Right cardiac atrium (tissue), 5 donors: Measurements from ENCODE around the gene TWF2. TPM values are rescaled to one million over a fixed set of nuclear protein-coding genes. Genes with fewer than 3 reads are reported as not detected.

Experiments
- ATAC-seq, 2 donors: fragments of 200-7000 bp; cut with Tn5 transposase; one replicate each; pipeline versions ENCODE4 v1.8.0 to v1.9.1; 2020; ENCODE audit warnings: moderate library complexity in 2 of 2, mild to moderate bottlenecking in 1 of 2
- DNase-seq, 3 donors: peaks; one replicate each; pipeline ENCODE4 v3.0.0-alpha.2; 2020
- H3K27ac ChIP-seq: one replicate; pipeline ENCODE4 v1.5.1; 2013; ENCODE audit warnings: mild to moderate bottlenecking, low read length, control low read depth, moderate library complexity
- H3K27me3 ChIP-seq: one replicate; pipeline ENCODE4 v1.6.1; 2013; ENCODE audit not compliant: control insufficient read depth, insufficient read depth
- H3K4me1 ChIP-seq: one replicate; pipeline ENCODE4 v1.6.1; 2013; ENCODE audit warnings: low read length; ENCODE audit not compliant: control insufficient read depth, insufficient read depth
- H3K4me3 ChIP-seq: one replicate; pipeline ENCODE4 v1.5.1; 2013; ENCODE audit warnings: low read length, control low read depth
- H3K9me3 ChIP-seq: one replicate; pipeline ENCODE4 v1.6.1; 2013; ENCODE audit warnings: low read length; ENCODE audit not compliant: control insufficient read depth
- WGBS: extraction: QIAGEN DNeasy Blood & Tissue Kit; methylation state at CpG from one replicate; pipeline ENCODE4 v1.1.7; 2013; 5-methylcytosine and 5-hydroxymethylcytosine counted together
- intact Hi-C, 4 donors: fragments of 100-400 bp; cut with DNase I; formaldehyde crosslinking; loops; one replicate each; pipeline versions ENCODE4 v1.11.0 to v1.14.0; 2022 to 2023
- polyA plus RNA-seq: library from polyadenylated mRNA; stranded (reverse); fragments of 200-250 nt; gene quantifications from one replicate; pipeline ENCODE4 v1.2.3, GENCODE V29; 2013
- total RNA-seq, 4 donors: library from RNA; stranded (reverse); fragmentation: NEBNext Ultra II Directional; extraction: Animal tissue kit (Norgen Biotek cat#: 25700); gene quantifications; one replicate each; pipeline ENCODE4 v1.2.1, GENCODE V29; 2021
- donor health status: healthy with polysubstance abuse.
- donor health status: DM: no; HTN: yes; CAD: no.
- donor health status: DM: no; HTN: no; CAD: no.
- donor health status: DM: no; HTN: yes; CAD: no; lungs with severe emphysema.
- donor health status: DM: yes; HTN: yes; CAD: no.

TWF2 gene
- total and polyA plus RNA-seq, 5 donors: 32.0 to 70.0 (median 51.5) TPM

GRCh38 chr3:52230461-52230860 lies 8.5 kb downstream of the TWF2 start:
- DNase-seq (peak in 2 of 3 donors; percentile 32 to 44), ATAC-seq (no peak)
- Histone ChIP-seq H3K9me3 (no peaks in the 10 kb centered on the region), H3K4me3 (no peak overlapping the region), H3K27ac (no peak overlapping the region), H3K4me1 (peaks cover 2% of the 10 kb centered on the region), H3K27me3 (no peaks in the 10 kb centered on the region)
- intact Hi-C loops: loop anchor here in 1 of 4 donors (5.0 kb wide), 2 partner anchors 47 to 112 kb away; partner anchors contain the start of gene WDR82
- WGBS: 91% methylated on average over 6 of the region's 6 CpGs

DNA sequence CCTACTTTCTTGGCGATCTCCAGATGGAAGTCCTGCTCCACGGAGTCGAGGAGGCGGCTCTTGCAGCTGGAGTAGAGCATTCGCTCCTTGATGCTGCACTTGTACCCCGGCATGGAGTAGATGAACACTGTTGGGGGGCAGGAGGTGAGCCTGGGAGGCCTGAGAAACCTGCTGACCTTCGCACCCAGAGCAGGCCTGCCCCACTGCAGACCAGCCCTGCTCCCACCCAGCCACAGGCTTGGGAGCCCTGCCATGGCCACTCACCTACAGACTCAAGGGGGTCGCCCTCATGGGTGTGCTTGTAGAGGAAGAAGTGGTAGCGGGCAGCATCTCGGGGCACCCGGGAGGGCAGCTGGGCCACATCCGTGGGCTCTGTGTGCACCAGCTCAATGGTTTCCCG lies 9.3 kb downstream of the TWF2 start:
- Histone ChIP-seq H3K27me3 (no peaks in the 10 kb centered on the region), H3K4me1 (no peaks in the 10 kb centered on the region), H3K27ac (no peak overlapping the region), H3K9me3 (no peaks in the 10 kb centered on the region), H3K4me3 (no peak overlapping the region)
- ATAC-seq: no peak
- intact Hi-C loops: loop anchor here in 1 of 4 donors (5.0 kb wide), 2 partner anchors 48 to 113 kb away; partner anchors contain the start of gene WDR82
- peak in 2 of 3 donors; percentile 27 to 38 for DNase-seq
- 94% methylated on average over 13 of the region's 13 CpGs for WGBS

DNA sequence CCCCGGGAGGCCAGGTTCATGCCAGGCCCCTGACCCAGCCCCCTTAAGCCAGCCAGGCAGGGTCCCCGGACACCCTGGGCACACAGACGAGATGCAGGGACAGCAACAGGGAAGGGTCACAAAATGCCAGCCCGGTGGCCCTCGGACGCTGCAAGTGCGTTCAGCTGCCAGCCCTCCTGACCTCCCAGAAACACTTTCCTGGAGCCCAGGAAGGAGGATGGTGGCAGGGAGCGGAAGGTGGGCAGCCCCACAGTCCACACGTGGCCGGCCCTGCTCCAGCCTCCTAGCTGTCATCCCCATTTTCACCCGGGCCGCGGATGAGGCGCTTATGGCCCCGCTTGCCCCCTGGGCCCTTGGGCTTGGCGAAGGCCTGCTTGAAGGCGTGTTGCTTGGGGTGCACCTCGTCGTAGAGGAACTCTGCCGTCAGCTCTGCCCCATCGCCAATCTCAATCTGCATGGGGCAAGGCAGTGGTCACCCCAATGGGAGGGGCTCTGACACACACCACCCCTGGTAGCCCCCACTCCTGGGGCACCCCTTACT lies 10.1 kb downstream of the TWF2 start:
- Histone ChIP-seq H3K4me3 (no peak overlapping the region), H3K27ac (no peak overlapping the region), H3K27me3 (no peaks in the 10 kb centered on the region), H3K4me1 (no peaks in the 10 kb centered on the region), H3K9me3 (no peaks in the 10 kb centered on the region)
- no peak for ATAC-seq
- 92% methylated on average over 21 of the region's 21 CpGs for WGBS
- intact Hi-C loops: no loop called here
- DNase-seq: peak in 2 of 3 donors; percentile 51 to 60

- 87% methylated on average over 10 of the region's 10 CpGs for WGBS
- no peak overlapping the region for H3K27ac ChIP-seq
Measured at GRCh38 chr3:52228266-52228665, 10.7 kb downstream of the TWF2 start.

GRCh38 chr3:52227766-52228165 lies 11.2 kb downstream of the TWF2 start:
- Histone ChIP-seq H3K9me3 (no peaks in the 10 kb centered on the region), H3K27me3 (no peaks in the 10 kb centered on the region), H3K4me1 (no peaks in the 10 kb centered on the region), H3K27ac (no peak overlapping the region), H3K4me3 (no peak overlapping the region)
- ATAC-seq (no peak), DNase-seq (peak in 1 of 3 donors; percentile 14)
- intact Hi-C loops: no loop called here
- WGBS: 73% methylated on average over 7 of the region's 7 CpGs

More at GRCh38 chr3:52228266-52228665, 10.7 kb downstream of the TWF2 start:
- ATAC-seq (no peak), DNase-seq (peak in 1 of 3 donors; percentile 42)
- intact Hi-C loops: no loop called here
- Histone ChIP-seq H3K9me3 (no peaks in the 10 kb centered on the region), H3K4me3 (no peak overlapping the region), H3K4me1 (no peaks in the 10 kb centered on the region), H3K27me3 (no peaks in the 10 kb centered on the region)

GRCh38 chr3:52227117-52227516 lies 11.8 kb downstream of the TWF2 start:
- no peaks in the 10 kb centered on the region for H3K27me3 ChIP-seq
- DNase-seq (peak in 1 of 3 donors; percentile 40), ATAC-seq (no peak)
- H3K4me3 ChIP-seq: no peak overlapping the region
- 87% methylated on average over 4 of the region's 4 CpGs for WGBS
- H3K4me1 ChIP-seq: no peaks in the 10 kb centered on the region
- no peaks in the 10 kb centered on the region for H3K9me3 ChIP-seq
- no peak overlapping the region for H3K27ac ChIP-seq
- intact Hi-C loops: no loop called here

DNA sequence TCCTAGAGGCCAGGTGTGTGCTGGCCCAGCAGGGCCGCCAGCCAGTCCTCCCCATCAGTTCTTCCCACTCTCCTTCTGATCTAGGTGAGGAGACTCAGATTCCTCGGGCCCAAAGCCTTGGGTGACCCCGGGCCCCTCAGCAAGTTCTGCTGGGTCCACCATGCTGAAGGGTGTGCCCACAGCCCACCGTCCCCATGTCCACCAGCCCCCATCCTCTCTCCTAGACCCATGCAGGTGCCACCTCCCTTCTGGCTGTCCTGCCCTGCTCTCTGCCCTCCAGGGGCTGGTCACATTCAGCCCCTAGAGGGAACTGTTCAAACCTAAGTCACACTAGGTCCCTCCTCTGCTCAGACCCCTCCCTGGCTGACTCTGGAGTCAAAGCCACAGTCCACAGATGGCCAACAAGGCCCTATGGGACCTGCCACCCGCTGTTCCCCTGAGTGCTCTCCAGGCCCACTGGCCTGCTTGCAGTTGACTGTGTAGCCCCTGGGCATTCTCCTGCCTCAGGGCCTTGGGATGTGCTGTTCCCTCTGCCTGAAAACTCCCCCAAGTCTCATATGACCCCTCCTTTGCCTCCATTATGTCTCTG lies 12.6 kb downstream of the TWF2 start:
- no peaks in the 10 kb centered on the region for H3K4me1 ChIP-seq
- peak in 2 of 3 donors; percentile 33 to 35 for DNase-seq
- ATAC-seq: no peak
- no peaks in the 10 kb centered on the region for H3K9me3 ChIP-seq
- H3K27ac ChIP-seq: no peak overlapping the region
- no peak overlapping the region for H3K4me3 ChIP-seq
- intact Hi-C loops: no loop called here
- 89% methylated on average over 5 of the region's 5 CpGs for WGBS
- no peaks in the 10 kb centered on the region for H3K27me3 ChIP-seq

GRCh38 chr3:52225452-52226228 lies 13.3 kb downstream of the TWF2 start, which contains the start of gene TLR9:
TSS of gene TLR9 (minus strand) at chr3:52225645. CDS start at chr3:52225529, 116 bp downstream.
- Histone ChIP-seq H3K4me3 (no peak within 1 kb of the TSS), H3K27me3 (no peaks in the 10 kb centered on the region), H3K4me1 (no peaks in the 10 kb centered on the region), H3K9me3 (no peaks in the 10 kb centered on the region), H3K27ac (no peak within 1 kb of the TSS)
- intact Hi-C loops: no loop called here
- no peak for DNase-seq
- ATAC-seq: no peak
- 65% methylated on average over 9 of the region's 9 CpGs for WGBS

- no peak for ATAC-seq
- peak in 1 of 3 donors; percentile 46 for DNase-seq
- no peaks in the 10 kb centered on the region for H3K9me3 ChIP-seq
- H3K27me3 ChIP-seq: no peaks in the 10 kb centered on the region
- WGBS: 93% methylated on average over 32 of the region's 32 CpGs
- H3K27ac ChIP-seq: no peak overlapping the region
- H3K4me3 ChIP-seq: no peak overlapping the region
- intact Hi-C loops: loop anchor here in 3 of 4 donors (5.0 kb wide), 2 partner anchors 114 to 119 kb away; no protein-coding TSS in a partner anchor
- H3K4me1 ChIP-seq: peaks cover 4% of the 10 kb centered on the region
Measured at GRCh38 chr3:52223449-52224408, 15.2 kb downstream of the TWF2 start.
